ENCODE measurements around the gene ADK.
A peak's percentile ranks its signal among the peaks of the same experiment; 100 is the strongest.
"Not testable (repeated sequence)": the region's sequence is repeated elsewhere in the genome, so short reads cannot be mapped to it uniquely, and the experiment has no call there.

Gene ADK

DNA sequence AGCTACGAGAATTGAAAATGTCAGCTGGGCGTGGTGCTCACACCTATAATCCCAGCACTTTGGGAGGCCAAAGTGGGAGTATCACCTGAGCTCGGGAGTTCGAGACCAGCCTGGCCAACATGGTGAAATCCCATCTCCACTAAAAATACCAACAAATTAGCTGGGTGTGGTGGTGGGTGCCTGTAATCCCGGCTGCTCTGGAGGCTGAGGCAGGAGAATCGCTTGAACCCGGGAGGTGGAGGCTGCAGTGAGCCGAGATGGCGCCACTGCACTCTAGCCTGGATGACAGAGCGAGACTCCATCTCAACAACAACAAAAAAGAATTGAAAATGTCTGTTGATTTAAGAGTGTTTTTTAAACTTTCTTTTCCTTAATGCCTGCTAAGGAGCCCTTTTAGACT, 4.0 kb upstream of the ADK start:
- DNase-seq: not testable (repeated sequence)

DNA sequence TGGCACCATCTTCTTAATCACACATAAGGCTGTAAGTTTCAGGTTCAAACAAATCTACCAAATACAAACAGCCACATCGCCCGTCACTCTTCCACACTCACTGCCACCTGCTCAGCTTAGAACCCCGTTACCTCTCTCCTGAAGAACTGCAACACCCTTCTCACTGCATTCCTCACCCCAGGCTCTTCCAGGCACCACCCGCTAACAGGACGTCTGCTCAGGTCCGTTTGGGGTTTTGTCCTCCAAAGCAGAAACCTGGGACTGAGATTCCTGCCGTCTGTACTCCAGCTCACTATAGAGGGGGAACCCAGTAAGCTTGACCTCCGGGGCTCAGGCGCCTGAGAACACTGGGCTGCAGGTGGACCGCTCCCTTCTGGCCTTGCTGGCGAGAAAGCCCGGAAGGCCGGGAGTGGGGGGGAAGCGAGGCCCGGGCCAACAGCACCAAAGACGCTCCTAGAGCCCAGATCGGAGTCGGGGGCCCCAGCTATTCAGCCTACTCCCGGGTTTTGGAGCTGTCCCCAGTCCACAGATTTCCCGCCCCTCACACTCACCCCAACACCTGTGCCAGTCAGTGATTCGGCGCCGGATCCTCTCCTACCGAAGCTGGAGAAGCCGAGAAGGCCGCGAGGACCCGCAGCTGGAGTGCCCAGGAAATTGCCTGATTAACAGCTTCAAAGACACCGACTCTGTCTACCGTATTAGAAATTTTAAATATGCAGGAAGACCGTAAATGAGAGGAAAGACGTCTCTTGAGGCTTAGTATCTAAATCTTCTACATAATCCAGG, 624 bp upstream of the ADK start, which contains the start of gene AP3M1:
Gene AP3M1 (minus strand): TSS at position 625 of the 786 bp plus-strand sequence. CDS start 12,449 bp downstream, outside the sequence.
- peak; percentile 93 for DNase-seq

DNA sequence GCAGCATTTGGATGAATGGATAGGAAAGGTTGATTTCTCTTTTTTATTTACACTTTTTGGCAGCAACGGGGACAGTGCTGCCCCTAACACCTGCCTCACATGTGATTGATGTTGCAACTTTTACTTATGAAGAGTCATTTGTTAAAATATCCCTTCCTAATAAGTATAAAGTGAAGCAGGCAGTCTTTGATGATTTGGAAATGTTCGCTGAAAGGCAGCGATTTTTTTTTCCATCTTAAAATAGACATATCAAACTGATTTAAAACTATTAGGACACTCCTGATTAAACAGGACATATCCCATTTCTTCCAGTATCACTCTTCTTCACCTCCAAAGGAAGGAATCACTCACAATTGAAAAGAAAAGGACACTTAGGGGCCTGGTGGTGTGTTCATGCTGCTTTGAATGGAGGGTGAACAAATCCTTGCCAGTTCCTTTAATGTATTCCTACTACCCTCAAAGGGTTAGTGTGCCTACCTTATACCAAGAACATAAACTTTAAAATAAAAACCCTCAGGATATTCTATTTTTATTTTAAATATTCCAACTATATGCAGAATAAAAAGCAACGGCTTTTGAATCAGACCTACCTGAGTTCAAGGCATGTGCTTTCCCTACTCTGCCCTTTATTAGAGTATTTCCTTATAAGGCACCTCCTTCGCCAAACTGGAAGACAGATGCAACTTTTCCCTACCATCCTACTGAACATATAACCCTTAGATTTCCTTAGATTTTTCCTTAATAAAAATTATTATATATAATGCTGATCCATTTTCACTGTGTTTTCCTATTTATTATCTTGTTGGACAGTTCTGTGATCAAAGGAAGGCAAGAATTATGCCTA, 1.1 kb downstream of the ADK start:
- DNase-seq: no peak

DNA sequence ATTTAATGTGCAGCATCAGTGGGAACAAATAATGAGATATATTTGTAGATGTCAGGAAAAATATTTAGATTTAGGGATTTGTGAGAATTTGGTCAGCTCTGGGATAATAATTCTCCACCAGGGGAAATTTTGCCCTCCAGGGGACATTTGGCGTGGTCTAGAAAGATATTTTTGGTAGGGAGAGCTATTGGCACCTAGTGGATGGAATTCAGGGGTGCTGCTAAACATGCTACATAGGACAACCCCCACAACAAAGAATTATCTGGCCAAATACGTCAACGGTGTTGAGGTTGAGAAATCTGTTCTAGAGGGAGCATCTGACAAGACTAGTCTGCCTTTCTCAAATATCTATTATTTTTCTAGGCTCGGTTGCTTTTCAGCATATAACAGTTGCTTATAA, 2.1 kb downstream of the ADK start:
- DNase-seq: no peak

DNA sequence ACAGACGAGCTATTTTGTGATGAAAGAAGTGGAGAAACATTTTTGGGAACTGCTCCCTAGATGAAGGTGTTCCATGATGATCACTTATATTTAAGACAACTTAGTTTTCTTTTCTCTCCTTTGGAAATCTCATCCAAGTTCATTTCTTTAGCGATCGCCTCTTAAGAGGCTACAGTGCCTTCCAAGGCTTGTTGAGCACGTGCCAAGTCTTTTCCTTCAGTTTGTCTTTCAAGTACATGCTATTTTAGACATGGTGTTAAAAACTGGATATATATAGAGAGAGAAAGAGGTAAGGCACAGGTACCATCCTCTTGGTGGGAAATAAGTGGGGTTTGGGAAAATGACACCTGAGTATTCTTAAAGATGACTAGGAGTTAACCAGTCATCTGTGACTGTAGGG, 2.7 kb downstream of the ADK start:
- no peak for DNase-seq

DNA sequence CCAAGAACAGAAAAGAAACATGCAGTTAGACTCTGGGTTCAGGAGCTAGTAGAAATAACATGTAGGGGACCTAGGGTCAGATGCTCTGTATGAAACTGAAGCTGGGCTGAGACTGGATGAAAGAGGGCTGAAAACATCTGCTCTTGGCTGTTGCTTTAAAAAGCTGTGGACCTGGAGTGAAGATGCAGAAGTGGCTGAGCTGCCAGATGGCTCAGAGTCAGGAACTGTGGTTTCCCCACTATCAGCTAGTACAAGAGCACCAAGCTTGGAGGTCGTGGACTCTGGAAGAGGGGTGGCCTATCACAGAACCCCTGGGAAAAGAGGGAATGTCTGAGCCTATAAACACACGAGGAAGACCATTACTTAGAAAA, 5.9 kb downstream of the ADK start:
- DNase-seq: no peak

DNA sequence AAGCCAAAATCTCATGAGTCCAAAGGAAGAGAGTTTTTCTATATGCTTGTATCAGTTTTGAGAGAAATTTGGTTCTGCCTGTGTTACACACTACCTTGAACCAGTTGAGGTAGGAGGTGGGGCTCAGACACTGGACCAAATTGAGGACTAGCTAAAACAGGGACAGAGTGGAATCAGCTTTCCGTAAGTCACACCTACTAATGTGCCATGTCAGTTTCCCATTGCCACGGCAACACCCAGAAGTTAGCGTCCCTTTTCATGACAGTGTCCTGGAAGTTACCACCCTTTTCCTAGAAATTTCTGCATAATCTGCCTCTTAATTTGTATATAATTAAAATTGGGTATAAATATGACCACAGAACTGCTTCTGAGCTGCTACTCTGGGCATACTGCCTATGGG, 9.0 kb downstream of the ADK start:
- DNase-seq: no peak

DNA sequence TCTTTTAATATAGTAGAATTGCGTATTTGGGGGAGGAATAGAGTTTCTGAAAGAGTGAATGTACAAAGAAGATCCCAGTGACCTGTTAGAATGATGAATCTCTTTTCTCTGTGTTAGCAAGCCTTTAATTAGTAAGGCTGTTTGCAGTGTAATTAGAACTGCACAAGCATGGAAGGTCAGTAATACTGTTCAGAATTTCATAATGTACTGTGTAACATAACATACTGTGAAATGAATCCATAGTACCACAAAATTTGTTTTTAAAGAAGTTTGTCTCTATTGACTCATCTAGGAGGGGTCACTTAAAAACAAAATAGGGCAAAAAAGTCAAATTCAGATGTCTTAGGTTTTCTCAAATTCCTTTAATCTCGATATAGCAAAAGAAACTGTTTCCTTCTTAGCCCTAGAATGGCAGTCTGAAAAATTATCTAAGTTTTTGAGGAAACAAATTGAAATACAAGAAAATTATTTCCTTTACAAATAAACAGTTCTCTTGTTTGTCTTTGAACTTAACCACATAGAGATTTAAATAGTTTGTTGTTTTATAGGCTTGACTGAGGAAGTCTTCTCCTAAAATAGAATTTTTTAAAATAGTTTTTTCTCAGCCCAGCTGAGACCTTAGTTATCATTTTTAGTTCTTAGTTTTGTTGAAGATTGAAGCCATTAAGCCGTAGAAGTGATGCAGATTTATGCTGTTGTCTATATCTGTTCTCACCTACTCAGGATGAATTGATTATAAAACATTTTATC, 12.5 kb downstream of the ADK start:
- no peak for DNase-seq

DNA sequence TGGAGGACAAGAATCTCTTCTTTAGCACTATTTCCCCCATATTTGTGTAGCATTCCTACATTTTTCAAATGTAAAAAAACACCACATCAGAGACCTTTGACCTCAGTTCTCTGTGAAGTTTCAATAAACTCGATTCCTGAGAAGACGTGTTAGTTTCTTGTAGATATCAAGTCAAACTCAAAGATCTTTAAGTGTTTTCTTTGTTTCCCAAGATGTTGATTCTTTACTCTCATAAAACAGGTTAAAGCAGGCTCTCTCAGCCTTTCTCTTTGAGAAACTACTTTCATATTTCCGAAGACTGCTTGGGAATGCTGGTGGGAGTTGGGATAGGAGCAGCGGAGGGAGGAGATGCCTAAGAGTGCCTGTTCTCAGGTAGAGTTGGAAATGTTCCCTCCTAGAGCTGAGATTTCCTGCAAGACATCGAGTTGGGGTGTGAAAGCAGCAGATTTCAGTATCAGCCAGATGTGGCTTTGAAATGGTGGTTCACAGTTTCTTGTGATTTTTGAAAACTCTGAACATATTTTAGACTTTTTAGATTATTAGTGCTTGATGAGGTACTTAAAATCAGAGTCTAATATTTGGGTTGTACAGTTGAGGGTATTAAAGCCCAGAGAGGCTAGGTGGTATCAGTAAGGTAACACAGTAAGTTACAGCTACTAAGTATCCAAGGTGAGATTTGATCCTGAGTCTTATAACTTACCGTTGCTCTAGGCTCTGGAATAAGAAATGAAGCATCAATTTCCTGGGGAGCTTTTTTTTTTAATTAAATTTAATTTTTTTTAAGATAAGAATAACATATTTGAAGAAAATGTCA, 13.9 kb downstream of the ADK start:
- DNase-seq: no peak

DNA sequence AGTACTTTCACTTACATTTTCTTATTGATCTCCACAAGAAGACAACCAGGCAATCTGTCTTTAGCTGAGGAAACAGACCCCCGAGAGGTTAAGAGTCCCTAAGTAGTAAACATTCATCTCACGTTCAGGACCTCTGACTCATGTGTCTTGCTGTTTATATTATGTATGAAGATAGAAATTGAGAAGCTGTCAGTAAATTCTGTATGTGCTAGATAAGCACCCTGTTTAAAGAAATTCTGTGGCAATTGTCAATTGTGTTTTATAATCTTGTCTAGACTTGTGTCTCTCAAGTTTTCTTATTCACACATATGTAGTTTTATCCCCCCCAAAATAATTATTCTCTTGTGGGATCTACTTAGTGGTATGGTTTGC, 14.5 kb downstream of the ADK start:
- DNase-seq: no peak

DNA sequence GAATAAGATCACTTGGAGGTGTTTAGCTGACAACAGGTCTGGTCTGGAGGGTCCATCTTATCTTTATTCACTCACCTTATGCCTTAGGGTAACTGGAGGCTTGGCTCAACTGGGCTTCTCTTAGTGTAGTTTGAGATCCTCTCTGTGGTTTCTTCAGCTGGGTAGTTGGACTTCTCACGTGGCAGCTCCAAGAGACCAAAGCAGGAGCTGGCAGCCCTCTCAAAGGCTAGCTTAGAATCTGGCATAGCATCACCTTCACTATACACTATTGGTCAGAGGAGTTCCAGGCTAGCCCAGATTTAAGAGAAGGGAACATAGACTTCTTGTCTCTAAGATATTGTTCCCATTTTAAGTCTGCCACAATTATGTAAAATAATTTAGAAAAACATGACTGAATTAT, 16.4 kb downstream of the ADK start:
- DNase-seq: no peak

DNA sequence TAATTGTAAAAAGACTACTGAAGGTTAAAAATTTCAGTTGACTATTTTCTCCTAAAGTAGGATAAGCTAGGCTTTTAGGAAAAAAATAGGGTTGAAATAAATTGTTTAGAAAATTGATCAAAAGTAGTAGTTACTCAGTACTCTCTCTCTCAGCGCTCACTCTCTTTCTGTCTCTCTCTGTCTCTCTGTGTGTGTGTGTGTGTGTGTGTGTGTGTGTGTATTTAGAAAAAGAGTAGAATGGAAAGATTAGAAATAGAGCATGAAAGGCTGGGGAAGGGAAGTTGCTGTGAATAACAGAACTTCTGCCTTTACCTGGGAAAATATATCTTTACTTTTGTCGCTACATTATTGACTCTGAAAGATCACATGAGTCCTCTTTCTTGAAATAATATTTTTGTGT, 20.6 kb downstream of the ADK start:
- no peak for DNase-seq

DNA sequence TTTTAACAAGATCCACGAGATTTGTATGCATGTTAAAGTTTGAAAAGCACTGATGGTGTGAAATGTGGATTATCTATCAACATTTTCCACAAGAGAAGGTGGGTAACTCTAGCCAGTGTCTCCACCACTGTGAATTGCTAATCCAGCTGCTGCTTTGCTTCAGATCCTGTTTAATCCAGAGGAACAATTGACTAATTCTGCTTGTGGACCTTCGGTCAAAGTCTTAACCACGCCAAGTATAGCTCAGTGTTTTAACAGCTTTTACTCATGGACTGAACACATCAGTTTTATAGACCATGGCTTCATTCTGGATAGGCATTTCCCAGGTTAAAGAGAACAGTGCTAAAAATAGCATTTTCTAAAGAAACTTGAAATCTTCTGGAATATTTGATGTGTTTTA, 23.5 kb downstream of the ADK start:
- no peak for DNase-seq

DNA sequence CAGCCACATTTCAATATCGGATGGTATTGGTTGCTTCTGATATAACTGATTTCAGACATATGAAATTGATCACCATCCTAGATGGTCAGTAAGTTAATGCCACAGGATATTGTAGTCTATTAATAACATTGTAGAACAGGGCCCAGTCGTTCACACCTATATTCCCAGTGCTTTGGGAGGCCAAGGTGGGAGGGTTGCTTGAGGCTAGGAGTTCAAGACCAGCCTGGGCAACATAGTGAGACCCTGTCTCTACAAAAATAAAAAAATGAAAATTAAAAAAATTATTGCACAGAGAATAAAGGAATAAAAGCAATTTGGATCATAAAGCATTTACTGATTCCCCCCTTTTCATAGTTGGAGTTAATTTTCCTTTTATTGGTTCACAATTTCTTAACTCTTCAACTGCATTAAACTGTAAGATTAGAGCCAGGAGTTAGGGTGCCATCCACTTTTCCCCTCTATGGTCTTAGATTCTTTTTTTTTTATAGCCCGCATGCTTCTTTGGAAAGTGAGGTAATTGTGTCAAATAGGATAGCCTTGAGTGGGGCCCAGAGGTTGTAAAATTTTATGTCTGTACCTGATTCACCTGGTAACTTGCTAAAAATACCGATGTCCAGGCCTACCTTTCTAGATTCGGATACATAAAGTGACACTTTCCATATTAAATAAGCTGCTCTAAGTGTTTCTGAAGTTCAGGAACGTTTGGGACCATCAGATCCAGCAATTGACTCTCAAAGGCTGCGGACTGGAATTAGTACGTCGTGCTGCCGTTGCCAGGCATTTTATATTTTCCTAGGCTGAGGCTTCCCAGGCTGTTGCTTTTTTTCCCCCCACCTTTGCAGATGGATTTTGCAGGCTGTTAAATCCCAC, 24.7 kb downstream of the ADK start:
- no peak for DNase-seq

DNA sequence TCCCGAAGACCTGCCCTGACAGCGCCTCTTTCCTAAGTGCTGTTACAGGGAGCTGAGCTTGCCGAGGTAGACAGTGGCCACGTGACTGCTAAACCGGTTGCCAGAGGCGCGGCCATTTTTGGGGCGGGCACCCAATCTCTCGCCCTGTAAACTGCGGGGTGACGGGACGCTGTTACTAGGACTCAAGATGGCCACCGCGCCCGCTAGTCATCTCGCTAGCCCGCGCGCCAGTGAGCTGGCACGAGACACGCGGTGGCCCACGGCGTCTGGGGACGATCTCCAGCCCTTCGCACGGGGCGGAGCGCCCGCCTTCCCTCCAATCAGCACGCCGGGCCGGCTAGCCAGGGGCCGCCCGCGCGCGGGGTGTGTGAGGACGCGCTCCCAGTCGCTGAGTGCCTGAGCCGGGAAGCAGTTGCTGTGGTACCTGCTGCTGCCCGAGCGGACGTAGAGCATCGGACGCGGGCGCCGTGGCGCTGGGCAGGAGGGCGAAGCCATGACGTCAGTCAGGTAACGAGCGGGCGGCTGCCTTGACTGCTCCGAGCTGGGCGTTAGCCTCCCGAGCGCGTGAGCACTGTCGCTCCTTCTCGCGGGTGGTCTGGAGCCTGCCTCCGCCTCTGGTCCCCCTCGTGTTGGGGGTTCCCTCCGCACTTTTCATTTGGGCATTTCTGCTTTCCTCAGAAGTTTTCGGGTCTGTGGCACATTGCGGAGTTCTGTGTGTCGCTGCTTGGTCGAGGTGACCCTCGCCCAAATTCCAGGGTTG, 25.5 kb downstream of the ADK start:
- DNase-seq: peak; percentile 99

DNA sequence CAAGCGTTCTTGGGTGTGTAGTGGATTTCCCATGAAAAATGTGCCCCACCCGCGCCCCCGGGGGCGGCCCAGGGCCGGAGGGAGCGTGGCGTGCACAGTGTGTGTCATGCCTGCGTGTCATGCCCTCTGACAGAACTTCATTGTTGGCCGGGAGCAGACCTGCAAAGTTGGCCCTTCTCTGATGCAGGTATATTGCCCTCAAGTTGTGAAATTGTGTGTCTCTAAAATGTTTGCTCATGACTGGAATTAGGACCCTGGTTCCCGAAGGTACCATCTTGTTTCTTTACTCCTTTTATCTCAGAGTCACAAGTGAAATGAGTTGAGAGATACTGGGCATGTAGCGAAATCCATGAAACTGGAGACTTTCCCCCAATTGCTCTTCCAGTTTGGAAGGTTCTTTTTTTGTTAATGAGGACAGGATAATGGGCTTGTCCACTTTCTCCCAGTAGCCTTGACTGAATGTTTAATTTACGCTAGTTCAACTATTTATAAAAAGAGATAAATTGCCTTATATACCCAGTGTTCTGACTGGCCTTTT, 26.2 kb downstream of the ADK start:
- peak; percentile 83 for DNase-seq

DNA sequence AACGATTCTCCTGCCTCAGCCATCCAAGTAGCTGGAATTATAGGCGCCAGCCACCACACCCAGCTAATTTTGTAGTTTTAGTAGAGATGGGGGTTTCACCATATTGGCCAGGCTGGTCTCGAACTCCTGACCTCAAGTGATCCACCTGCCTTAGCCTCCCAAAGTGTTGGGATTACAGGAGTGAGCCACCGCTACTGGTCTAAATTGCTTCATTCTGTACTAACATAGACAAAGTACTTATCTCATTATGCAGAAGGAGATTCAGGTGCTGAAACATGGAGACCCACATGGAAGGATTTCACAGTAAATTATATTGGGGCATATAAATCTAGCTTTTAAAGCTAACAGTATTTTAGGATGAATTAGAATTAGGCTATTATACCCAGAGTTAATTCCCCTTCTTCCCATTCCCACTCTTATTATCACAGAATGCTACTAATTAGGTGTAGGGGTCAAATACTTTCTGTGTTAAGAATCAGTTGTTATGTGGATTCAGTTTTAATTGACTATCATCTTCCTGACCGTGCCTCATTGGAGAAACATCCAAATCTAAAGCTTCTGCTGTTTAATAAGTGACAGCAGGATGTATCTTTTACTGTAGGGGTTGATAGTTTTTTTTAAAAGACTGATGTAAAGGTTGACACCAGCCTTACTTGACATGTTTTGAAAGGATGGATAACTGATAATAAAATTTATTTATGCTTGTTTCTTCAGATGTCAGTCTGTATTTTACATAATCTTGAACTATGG, 27.2 kb downstream of the ADK start:
- DNase-seq: no peak

DNA sequence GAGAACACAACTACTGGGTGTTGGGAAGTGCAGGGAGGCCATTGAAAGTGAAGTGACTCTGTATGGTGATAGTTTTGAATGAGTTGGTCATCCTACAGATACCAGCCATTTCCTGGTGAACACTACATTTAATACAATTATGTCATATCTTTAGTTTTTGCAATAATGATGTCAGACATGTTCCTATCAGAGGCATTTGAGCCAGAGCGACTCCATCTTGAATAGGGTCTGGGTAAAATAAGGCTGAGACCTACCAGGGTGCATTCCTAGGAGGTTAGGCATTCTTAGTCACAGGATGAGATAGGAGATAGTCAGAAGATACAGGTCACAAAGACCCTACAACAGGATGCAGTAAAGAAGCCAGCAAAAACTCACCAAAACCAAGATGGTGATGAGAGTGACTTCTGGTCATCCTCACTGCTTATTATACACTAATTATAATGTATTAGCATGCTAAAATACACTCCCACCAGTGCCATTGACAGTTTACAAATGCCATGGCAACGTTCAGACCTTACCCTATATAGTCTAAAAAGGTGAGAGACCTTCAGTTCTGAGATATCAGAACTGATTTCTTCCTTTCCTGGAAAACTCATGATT, 28.2 kb downstream of the ADK start:
- DNase-seq: no peak

DNA sequence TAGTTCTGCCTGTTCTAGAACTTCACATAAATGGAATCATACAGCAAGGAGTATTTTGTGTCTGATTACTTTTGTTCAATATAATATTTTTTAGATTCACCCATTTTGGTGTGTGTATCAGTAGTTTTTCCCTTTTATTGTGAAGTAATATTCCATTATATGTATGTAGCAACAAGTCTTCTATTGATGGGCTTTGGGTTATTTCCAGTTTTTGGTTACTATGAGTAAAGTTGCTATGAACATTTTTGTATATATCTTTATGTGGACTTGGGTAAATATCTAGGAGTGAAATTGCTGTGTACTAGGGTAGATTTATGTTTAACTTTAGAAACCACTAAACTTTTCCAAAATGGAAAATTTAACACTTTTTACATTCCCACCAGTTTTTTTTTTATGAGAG, 35.7 kb downstream of the ADK start:
- no peak for DNase-seq

All from activated effector memory CD4-positive, alpha-beta T cell treated with anti-CD3 and anti-CD28 coated beads, Interleukin-2, amount 50 U/mL, for 16 hours (primary cell).